SU-DHL-6 (cell line): ENCODE data around the gene ZNF385C.

Source experiments
- H2AFZ ChIP-seq: fragments of 200-600 bp; sonication (generic); 2 replicates; pipeline ENCODE4 v1.6.1; 2014; ENCODE audit warnings: low read depth, mild to moderate bottlenecking, moderate library complexity, mixed read lengths, antibody characterized with exemption, low read length; ENCODE audit not compliant: severe bottlenecking
- H3F3A ChIP-seq: fragments of 200-600 bp; shearing (Covaris generic); 2 replicates; pipeline ENCODE4 v1.6.0; 2016; ENCODE audit warnings: antibody characterized with exemption, mild to moderate bottlenecking; ENCODE audit not compliant: insufficient read depth
- H3K27ac ChIP-seq: fragments of 200-600 bp; sonication (generic); 2 replicates; pipeline ENCODE4 v1.5.1; 2016; ENCODE audit warnings: low read depth, mild to moderate bottlenecking, low read length, moderate library complexity, mixed read lengths
- H3K27me3 ChIP-seq: fragments of 200-600 bp; sonication (generic), shearing (Covaris generic); 2 replicates; pipeline ENCODE4 v1.6.0; 2014; ENCODE audit warnings: mild to moderate bottlenecking, low read length
- H3K36me3 ChIP-seq: fragments of 200-600 bp; sonication (generic); 2 replicates; pipeline ENCODE4 v1.6.1; 2014; ENCODE audit warnings: mild to moderate bottlenecking, low read length, mixed read lengths
- H3K4me2 ChIP-seq: fragments of 300-600, 200-600 bp; shearing (Covaris generic), sonication (generic); 2 replicates; pipeline ENCODE4 v1.6.0; 2014; ENCODE audit warnings: low read length, low read depth, mild to moderate bottlenecking; ENCODE audit not compliant: poor library complexity, severe bottlenecking
- H3K4me3 ChIP-seq: fragments of 200-600 bp; sonication (generic); 2 replicates; pipeline ENCODE4 v1.5.1; 2014; ENCODE audit warnings: antibody characterized with exemption, low read length, mild to moderate bottlenecking, mixed read lengths; ENCODE audit not compliant: insufficient read depth, poor library complexity, severe bottlenecking
- H3K79me2 ChIP-seq: fragments of 200-600 bp; sonication (generic); 2 replicates; pipeline ENCODE4 v1.6.1; 2014; ENCODE audit warnings: mild to moderate bottlenecking, low read length, moderate library complexity; ENCODE audit not compliant: insufficient read depth
- H3K9ac ChIP-seq: fragments of 200-600 bp; sonication (generic); 2 replicates; pipeline ENCODE4 v1.7.0; 2014; ENCODE audit warnings: mild to moderate bottlenecking, low read length
- H3K9me2 ChIP-seq: fragments of 200-600 bp; sonication (generic); replicated peaks from 2 replicates; pipeline ENCODE4 v1.6.1; 2014; ENCODE audit warnings: low read length; ENCODE audit not compliant: insufficient read depth
- H3K9me3 ChIP-seq: fragments of 200-600 bp; sonication (generic); 2 replicates; pipeline ENCODE4 v1.6.1; 2014; ENCODE audit warnings: low read length, mixed read lengths; ENCODE audit not compliant: insufficient read depth
- H4K20me1 ChIP-seq: fragments of 200-600 bp; sonication (generic); 2 replicates; pipeline ENCODE4 v1.6.1; 2014; ENCODE audit warnings: low read depth, mild to moderate bottlenecking, antibody characterized with exemption, low read length, moderate library complexity, mixed read lengths
- CTCF ChIP-seq: fragments of 200-600 bp; sonication (generic); IDR thresholded peaks from one replicate; pipeline ENCODE4 v1.5.1; 2017; ENCODE audit warnings: antibody characterized with exemption, mild to moderate bottlenecking, low read length, moderate library complexity; ENCODE audit not compliant: insufficient read depth, poor library complexity, severe bottlenecking
- EZH2phosphoT487 ChIP-seq: fragments of 200-600 bp; sonication (generic), shearing (Covaris generic); conservative IDR thresholded peaks from 2 replicates; pipeline ENCODE4 v1.6.1; 2018; ENCODE audit warnings: mild to moderate bottlenecking, antibody characterized with exemption, low read length, moderate library complexity, mixed read lengths

Gene ZNF385C

GRCh38 chr17:41985919-41986318 lies 112.4 kb downstream of the ZNF385C start:
- H3K36me3 ChIP-seq = peaks cover 28% of the 10 kb centered on the region; the same call in 1 of the 2 replicates
- H3K4me3 ChIP-seq = no peak overlapping the region
- H2AFZ ChIP-seq = no peak overlapping the region
- H3K27ac ChIP-seq = no peak overlapping the region
- no peak overlapping the region for H3K9ac ChIP-seq
- no peaks in the 10 kb centered on the region for H4K20me1 ChIP-seq
- H3K79me2 ChIP-seq = no peaks in the 10 kb centered on the region
- TF ChIP-seq EZH2phosphoT487 (no peak), CTCF (no peak)
- H3K27me3 ChIP-seq = no peaks in the 10 kb centered on the region
- H3F3A ChIP-seq = 0 out of 2 replicates have a peak, but pooled peaks cover 3% of the 10 kb centered on the region
- H3K9me3 ChIP-seq = no peaks in the 10 kb centered on the region
- H3K4me2 ChIP-seq = no peak overlapping the region
- no peaks in the 10 kb centered on the region for H3K9me2 ChIP-seq

GRCh38 chr17:41984454-41984853 lies 113.8 kb downstream of the ZNF385C start:
- Histone ChIP-seq H3K9ac (no peak overlapping the region), H3K36me3 (peaks cover 24% of the 10 kb centered on the region; the same call in 1 of the 2 replicates)

GRCh38 chr17:41982026-41982760 lies 116.1 kb downstream of the ZNF385C start:
- Histone ChIP-seq H3K79me2 (no peaks in the 10 kb centered on the region), H3K4me3 (no peak overlapping the region), H3F3A (no peaks in the 10 kb centered on the region), H3K9me3 (no peaks in the 10 kb centered on the region), H3K9me2 (no peaks in the 10 kb centered on the region), H3K9ac (no peak overlapping the region), H3K27me3 (no peaks in the 10 kb centered on the region), H4K20me1 (no peaks in the 10 kb centered on the region), H3K27ac (no peak overlapping the region), H2AFZ (no peak overlapping the region), H3K4me2 (no peak overlapping the region), H3K36me3 (peaks cover 12% of the 10 kb centered on the region; the same call in 1 of the 2 replicates)
- TF ChIP-seq CTCF = no peak
- no peak for TF ChIP-seq EZH2phosphoT487

More at GRCh38 chr17:41984454-41984853, 113.8 kb downstream of the ZNF385C start:
- Histone ChIP-seq H4K20me1 (no peaks in the 10 kb centered on the region), H2AFZ (no peak overlapping the region), H3K27me3 (no peaks in the 10 kb centered on the region), H3K9me3 (no peaks in the 10 kb centered on the region), H3K79me2 (no peaks in the 10 kb centered on the region), H3K9me2 (no peaks in the 10 kb centered on the region), H3K4me2 (no peak overlapping the region), H3F3A (no peaks in the 10 kb centered on the region), H3K4me3 (no peak overlapping the region), H3K27ac (no peak overlapping the region)
- TF ChIP-seq EZH2phosphoT487 = no peak
- no peak for TF ChIP-seq CTCF
